Hepatocyte (in vitro differentiated cells): ENCODE results near the gene TMCO4.
"Not testable (repeated sequence)": the region's sequence is repeated elsewhere in the genome, so short reads cannot be mapped to it uniquely, and the experiment has no call there.

ENCODE experiments used
- CTCF ChIP-seq: fragments of 200-600 bp; sonication (generic); IDR thresholded peaks from 2 replicates; pipeline ENCODE4 v1.5.1; 2016; ENCODE audit warnings: antibody characterized with exemption, mild to moderate bottlenecking; ENCODE audit not compliant: poor library complexity
- EZH2 ChIP-seq: fragments of 200-600 bp; sonication (generic); IDR thresholded peaks from 2 replicates; pipeline ENCODE4 v1.6.1; 2016; ENCODE audit warnings: antibody characterized with exemption, mild to moderate bottlenecking, borderline replicate concordance
- EZH2phosphoT487 ChIP-seq: fragments of 200-600 bp; sonication (generic); IDR thresholded peaks from one replicate; pipeline ENCODE4 v1.6.1; 2018; ENCODE audit warnings: antibody characterized with exemption, mild to moderate bottlenecking, low read depth, moderate library complexity; ENCODE audit not compliant: unreplicated experiment, severe bottlenecking

- not testable (repeated sequence) for TF ChIP-seq EZH2, CTCF, EZH2phosphoT487
Observed at GRCh38 chr1:19635064-19635463, 164.7 kb downstream of the TMCO4 start.
